ENCODE measurements around the gene CERK. TPM values are rescaled to one million over a fixed set of nuclear protein-coding genes. Genes with fewer than 3 reads are reported as not detected.

The CERK gene
- total and polyA plus RNA-seq, 2 of the 13 experiments (the other 11 are each of a cell fraction or from before 2014, with no cell fraction given), result 40.3 to 41.9 TPM

DNA sequence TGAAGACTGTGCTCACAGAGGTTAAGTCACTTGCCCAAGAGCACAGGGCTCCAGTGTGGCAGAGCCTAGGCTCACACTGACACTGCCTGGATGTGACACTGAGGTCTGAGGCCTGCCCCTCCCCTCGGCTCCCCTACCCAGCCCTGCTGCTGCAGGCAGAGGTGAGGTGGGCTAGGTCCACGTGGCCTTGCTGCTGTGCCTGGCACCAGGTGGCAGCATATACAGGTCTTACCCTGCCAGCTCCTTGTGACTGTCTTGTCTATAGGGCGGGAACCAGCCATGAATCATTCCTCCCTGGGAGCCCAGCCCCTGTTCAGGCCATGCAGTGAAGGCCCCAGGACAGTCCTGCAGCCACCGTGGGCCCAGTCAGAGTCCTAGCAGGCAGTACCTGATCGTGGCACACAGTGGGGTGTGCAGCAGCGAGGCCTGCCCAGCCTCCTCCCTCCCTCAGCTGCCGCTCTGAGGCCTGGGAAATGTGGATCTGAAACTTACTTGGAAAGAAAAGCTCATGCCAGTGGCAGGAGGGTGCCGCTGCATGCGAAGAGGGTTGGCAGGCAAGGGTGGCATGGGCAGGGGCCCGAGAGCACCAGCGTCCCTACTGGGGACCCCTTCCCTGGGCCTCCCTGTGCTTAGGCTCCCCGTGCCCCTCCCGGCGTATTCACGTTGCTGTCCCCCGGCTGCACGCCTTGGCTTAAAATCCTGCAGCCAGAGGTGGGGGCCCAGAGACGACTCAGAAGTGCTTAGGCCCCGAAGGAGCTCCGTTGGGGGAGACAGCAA is 1.2 kb upstream of the CERK start (continued):
- TF ChIP-seq, protein P1, sequence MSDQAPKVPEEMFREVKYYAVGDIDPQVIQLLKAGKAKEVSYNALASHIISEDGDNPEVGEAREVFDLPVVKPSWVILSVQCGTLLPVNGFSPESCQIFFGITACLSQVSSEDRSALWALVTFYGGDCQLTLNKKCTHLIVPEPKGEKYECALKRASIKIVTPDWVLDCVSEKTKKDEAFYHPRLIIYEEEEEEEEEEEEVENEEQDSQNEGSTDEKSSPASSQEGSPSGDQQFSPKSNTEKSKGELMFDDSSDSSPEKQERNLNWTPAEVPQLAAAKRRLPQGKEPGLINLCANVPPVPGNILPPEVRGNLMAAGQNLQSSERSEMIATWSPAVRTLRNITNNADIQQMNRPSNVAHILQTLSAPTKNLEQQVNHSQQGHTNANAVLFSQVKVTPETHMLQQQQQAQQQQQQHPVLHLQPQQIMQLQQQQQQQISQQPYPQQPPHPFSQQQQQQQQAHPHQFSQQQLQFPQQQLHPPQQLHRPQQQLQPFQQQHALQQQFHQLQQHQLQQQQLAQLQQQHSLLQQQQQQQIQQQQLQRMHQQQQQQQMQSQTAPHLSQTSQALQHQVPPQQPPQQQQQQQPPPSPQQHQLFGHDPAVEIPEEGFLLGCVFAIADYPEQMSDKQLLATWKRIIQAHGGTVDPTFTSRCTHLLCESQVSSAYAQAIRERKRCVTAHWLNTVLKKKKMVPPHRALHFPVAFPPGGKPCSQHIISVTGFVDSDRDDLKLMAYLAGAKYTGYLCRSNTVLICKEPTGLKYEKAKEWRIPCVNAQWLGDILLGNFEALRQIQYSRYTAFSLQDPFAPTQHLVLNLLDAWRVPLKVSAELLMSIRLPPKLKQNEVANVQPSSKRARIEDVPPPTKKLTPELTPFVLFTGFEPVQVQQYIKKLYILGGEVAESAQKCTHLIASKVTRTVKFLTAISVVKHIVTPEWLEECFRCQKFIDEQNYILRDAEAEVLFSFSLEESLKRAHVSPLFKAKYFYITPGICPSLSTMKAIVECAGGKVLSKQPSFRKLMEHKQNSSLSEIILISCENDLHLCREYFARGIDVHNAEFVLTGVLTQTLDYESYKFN (CRISPR knock-in tag; conservative IDR thresholded peaks at IDR 0.05), result no peak
- TF ChIP-seq BRD4 (CRISPR knock-in tag; IDR thresholded peaks at IDR 0.05) (no peak), ZC3H4 (CRISPR knock-in tag; IDR thresholded peaks at IDR 0.05; ENCODE audit: borderline replicate concordance) (0 out of 2 replicates have a peak, but pooled peaks have one; percentile 27), ZFY (CRISPR knock-in tag; IDR thresholded peaks at IDR 0.05) (peak; percentile 35; the same call in 1 of the 2 replicates), JUND (CRISPR knock-in tag; IDR thresholded peaks at IDR 0.05) (peak; percentile 73), FOSL1 (CRISPR knock-in tag; IDR thresholded peaks at IDR 0.05; ENCODE audit: borderline replicate concordance) (no peak), HNF4A (CRISPR knock-in tag; IDR thresholded peaks at IDR 0.05) (peak; percentile 45), TARDBP (CRISPR knock-in tag; IDR thresholded peaks at IDR 0.05) (0 out of 2 replicates have a peak, but pooled peaks have one; percentile 60), NR2F6 (IDR thresholded peaks at IDR 0.05) (peak; percentile 24; the same call in 1 of the 2 replicates), NR2F6 (CRISPR knock-in tag; IDR thresholded peaks at IDR 0.05) (no peak), MXD1 (CRISPR knock-in tag; IDR thresholded peaks at IDR 0.05) (peak; percentile 20; the same call in 1 of the 2 replicates), TRIM24 (CRISPR knock-in tag; IDR thresholded peaks at IDR 0.05) (no peak), ATF6 (CRISPR knock-in tag; conservative IDR thresholded peaks at IDR 0.05) (no peak), HNF4G (IDR thresholded peaks at IDR 0.05; ENCODE audit: borderline replicate concordance, low read depth, low read length) (no peak), HNF4G (CRISPR knock-in tag; IDR thresholded peaks at IDR 0.05; ENCODE audit: borderline replicate concordance, low read depth) (no peak), RNF219 (CRISPR knock-in tag; IDR thresholded peaks at IDR 0.05) (no peak), GATAD2A (CRISPR knock-in tag; IDR thresholded peaks at IDR 0.05) (peak; percentile 47; the same call in 1 of the 2 replicates), HOXD1 (CRISPR knock-in tag; IDR thresholded peaks at IDR 0.05) (no peak)
- TF ChIP-seq, protein P2, sequence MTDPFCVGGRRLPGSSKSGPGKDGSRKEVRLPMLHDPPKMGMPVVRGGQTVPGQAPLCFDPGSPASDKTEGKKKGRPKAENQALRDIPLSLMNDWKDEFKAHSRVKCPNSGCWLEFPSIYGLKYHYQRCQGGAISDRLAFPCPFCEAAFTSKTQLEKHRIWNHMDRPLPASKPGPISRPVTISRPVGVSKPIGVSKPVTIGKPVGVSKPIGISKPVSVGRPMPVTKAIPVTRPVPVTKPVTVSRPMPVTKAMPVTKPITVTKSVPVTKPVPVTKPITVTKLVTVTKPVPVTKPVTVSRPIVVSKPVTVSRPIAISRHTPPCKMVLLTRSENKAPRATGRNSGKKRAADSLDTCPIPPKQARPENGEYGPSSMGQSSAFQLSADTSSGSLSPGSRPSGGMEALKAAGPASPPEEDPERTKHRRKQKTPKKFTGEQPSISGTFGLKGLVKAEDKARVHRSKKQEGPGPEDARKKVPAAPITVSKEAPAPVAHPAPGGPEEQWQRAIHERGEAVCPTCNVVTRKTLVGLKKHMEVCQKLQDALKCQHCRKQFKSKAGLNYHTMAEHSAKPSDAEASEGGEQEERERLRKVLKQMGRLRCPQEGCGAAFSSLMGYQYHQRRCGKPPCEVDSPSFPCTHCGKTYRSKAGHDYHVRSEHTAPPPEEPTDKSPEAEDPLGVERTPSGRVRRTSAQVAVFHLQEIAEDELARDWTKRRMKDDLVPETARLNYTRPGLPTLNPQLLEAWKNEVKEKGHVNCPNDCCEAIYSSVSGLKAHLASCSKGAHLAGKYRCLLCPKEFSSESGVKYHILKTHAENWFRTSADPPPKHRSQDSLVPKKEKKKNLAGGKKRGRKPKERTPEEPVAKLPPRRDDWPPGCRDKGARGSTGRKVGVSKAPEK (CRISPR knock-in tag; IDR thresholded peaks at IDR 0.05; ENCODE audit: borderline replicate concordance), result 0 out of 2 replicates have a peak, but pooled peaks have one; percentile 19

All from HepG2 (cell line).